IMR-90 (cell line): ENCODE results near the gene ZNF366. TPM values are rescaled to one million over a fixed set of nuclear protein-coding genes. Genes with fewer than 3 reads are reported as not detected.

Experiments
- ATAC-seq: fragments of 200-7000 bp; cut with Tn5 transposase; 2 replicates; pipeline ENCODE4 v1.9.1; 2020; ENCODE audit warnings: low read depth, mild to moderate bottlenecking, moderate library complexity
- BruUV-seq: library from RNA; stranded (reverse); fragments of 400-500 nt; replicated peaks from 2 replicates; lab custom pipeline; 2021; lab: Mats Ljungman, UMichigan
- CTCF ChIA-PET: fragments of 300-600 bp; formaldehyde crosslinking; extraction: SDS; loops from one replicate; lab custom pipeline; 2021; ENCODE audit warnings: antibody characterized with exemption; lab: Yijun Ruan, JAX
- POLR2A ChIA-PET: fragments of 300-600 bp; sonication (Branson Sonifier 250); formaldehyde crosslinking; loops from one replicate; lab custom pipeline; 2022; ENCODE audit warnings: antibody characterized with exemption; ENCODE audit not compliant: unreplicated experiment; lab: Charles Lee
- DNase-seq: peaks from one replicate; pipeline ENCODE4 v3.0.0; 2013
- H2AFZ ChIP-seq: replicated peaks from 2 replicates; pipeline ENCODE3; 2013; ENCODE audit warnings: low read length, mild to moderate bottlenecking; ENCODE audit not compliant: poor library complexity
- H2AK5ac ChIP-seq: 2 replicates; pipeline ENCODE4 v1.6.1; 2013; ENCODE audit warnings: low read depth, low read length, inconsistent platforms
- H2AK9ac ChIP-seq: replicated peaks from 2 replicates; pipeline ENCODE3; 2013; ENCODE audit warnings: mild to moderate bottlenecking, low read depth, low read length, moderate library complexity; ENCODE audit not compliant: poor library complexity
- H2BK120ac ChIP-seq: 2 replicates; pipeline ENCODE4 v1.6.1; 2013; ENCODE audit warnings: low read depth, low read length, inconsistent platforms
- H2BK15ac ChIP-seq: 3 replicates; pipeline ENCODE4 v1.6.1; 2013; ENCODE audit warnings: low read depth, low read length, inconsistent platforms
- H2BK20ac ChIP-seq: 2 replicates; pipeline ENCODE4 v1.6.1; 2013; ENCODE audit warnings: low read depth, mild to moderate bottlenecking, inconsistent platforms, low read length, moderate library complexity
- H2BK5ac ChIP-seq: 2 replicates; pipeline ENCODE4 v1.6.1; 2013; ENCODE audit warnings: mild to moderate bottlenecking, low read depth, low read length, inconsistent platforms; ENCODE audit not compliant: poor library complexity, severe bottlenecking
- H3K14ac ChIP-seq: replicated peaks from 2 replicates; pipeline ENCODE4 v1.6.1; 2013; ENCODE audit warnings: low read depth, low read length, inconsistent platforms
- H3K18ac ChIP-seq: 2 replicates; pipeline ENCODE4 v1.6.1; 2013; ENCODE audit warnings: low read depth, low read length, control low read depth
- H3K23ac ChIP-seq: 2 replicates; pipeline ENCODE4 v1.6.1; 2013; ENCODE audit warnings: low read depth, low read length, inconsistent platforms
- H3K27ac ChIP-seq: 2 replicates; pipeline ENCODE4 v1.5.1; 2013; ENCODE audit warnings: mild to moderate bottlenecking, control low read depth, low read length; ENCODE audit not compliant: insufficient read depth
- H3K27me3 ChIP-seq: 2 replicates; pipeline ENCODE4 v1.6.1; 2013; ENCODE audit warnings: low read length; ENCODE audit not compliant: control insufficient read depth, insufficient read depth
- H3K36me3 ChIP-seq: 2 replicates; pipeline ENCODE4 v1.6.1; 2013; ENCODE audit warnings: low read length, mixed read lengths; ENCODE audit not compliant: control insufficient read depth, insufficient read depth
- H3K4ac ChIP-seq: 2 replicates; pipeline ENCODE4 v1.6.1; 2013; ENCODE audit warnings: low read depth, low read length, inconsistent platforms
- H3K4me1 ChIP-seq: 2 replicates; pipeline ENCODE4 v1.6.1; 2013; ENCODE audit warnings: low read length, mixed read lengths; ENCODE audit not compliant: control insufficient read depth, insufficient read depth
- H3K4me2 ChIP-seq: 2 replicates; pipeline ENCODE4 v1.6.1; 2013; ENCODE audit warnings: low read depth, mild to moderate bottlenecking, control low read depth, low read length, moderate library complexity
- H3K4me3 ChIP-seq: 2 replicates; pipeline ENCODE4 v1.5.1; 2013; ENCODE audit warnings: low read depth, mild to moderate bottlenecking, control low read depth, low read length, moderate library complexity; ENCODE audit not compliant: insufficient read depth
- H3K56ac ChIP-seq: 2 replicates; pipeline ENCODE4 v1.6.1; 2013; ENCODE audit warnings: low read length, inconsistent platforms; ENCODE audit not compliant: insufficient read depth; ENCODE audit errors: extremely low read depth
- H3K79me1 ChIP-seq, 2 experiments: 2 replicates each; pipeline ENCODE4 v1.6.1; 2013; ENCODE audit warnings: low read length in 2 of 2, inconsistent platforms in 1 of 2, low read depth in 1 of 2
- H3K9ac ChIP-seq: 2 replicates; pipeline ENCODE4 v1.6.1; 2013; ENCODE audit warnings: low read depth, low read length, control low read depth
- H3K9me1 ChIP-seq: 2 replicates; pipeline ENCODE4 v1.6.1; 2013; ENCODE audit warnings: low read length, inconsistent platforms; ENCODE audit not compliant: insufficient read depth
- H3K9me3 ChIP-seq: 2 replicates; pipeline ENCODE4 v1.6.1; 2013; ENCODE audit warnings: low read length; ENCODE audit not compliant: control insufficient read depth, insufficient read depth
- H4K20me1 ChIP-seq: 2 replicates; pipeline ENCODE4 v1.6.1; 2013; ENCODE audit warnings: low read length, inconsistent platforms; ENCODE audit not compliant: insufficient read depth
- H4K5ac ChIP-seq: 2 replicates; pipeline ENCODE4 v1.6.1; 2013; ENCODE audit warnings: mild to moderate bottlenecking, low read depth, low read length, control low read depth
- H4K8ac ChIP-seq, 2 experiments: 2 replicates each; pipeline ENCODE4 v1.6.1; 2013; ENCODE audit warnings: low read depth in 2 of 2, low read length in 2 of 2, control low read depth in 1 of 2, inconsistent platforms in 1 of 2
- H4K91ac ChIP-seq: 2 replicates; pipeline ENCODE4 v1.6.1; 2013; ENCODE audit warnings: low read depth, low read length, inconsistent platforms; ENCODE audit not compliant: insufficient read depth
- POLR2A ChIP-seq: IDR thresholded peaks from 2 replicates; pipeline ENCODE4 v1.6.1; 2012; ENCODE audit warnings: mild to moderate bottlenecking, low read depth, low read length
- RCOR1 ChIP-seq: IDR thresholded peaks from 2 replicates; pipeline ENCODE4 v1.6.1; 2012; ENCODE audit warnings: mild to moderate bottlenecking, low read length, improper control_type of control experiment; ENCODE audit not compliant: insufficient replicate concordance
- WGBS, 2 experiments: methylation state at CpG; one replicate each; pipeline versions ENCODE4 v1.1.5 to v1.1.7; 2013; ENCODE audit warnings: missing lambda C conversion rate in 2 of 2; ENCODE audit not compliant: insufficient read length in 1 of 2; ENCODE audit errors: extremely low coverage in 2 of 2; 5-methylcytosine and 5-hydroxymethylcytosine counted together
- dilution Hi-C: fragments of 300-500 bp; cut with HindIII; formaldehyde crosslinking; loops from one replicate; pipeline ENCODE4 v1.14.3; 2018; ENCODE audit warnings: low sequenced_read_pairs; ENCODE audit not compliant: unreplicated experiment
- in situ Hi-C: fragments of 300-500 bp; cut with MboI; formaldehyde crosslinking; loops from 3 replicates; pipeline ENCODE4 v1.14.3; 2019; ENCODE audit warnings: low sequenced_read_pairs, inconsistent platforms, mixed read lengths
- intact Hi-C: fragments of 100-400 bp; cut with micrococcal nuclease; formaldehyde crosslinking; loops from 2 replicates; pipeline ENCODE4 v1.10.0; 2022
- polyA plus RNA-seq, 3 experiments: library from polyadenylated mRNA; depleted of rRNA; stranded (reverse); fragments of >200 nt; gene quantifications; 2 replicates each; pipeline ENCODE4 v1.2.3, GENCODE V29; 2012; ENCODE audit warnings: low replicate concordance in 1 of 3
- total RNA-seq: library from RNA; depleted of rRNA; stranded (reverse); fragments of >200 nt; gene quantifications from 2 replicates; pipeline ENCODE4 v1.2.3, GENCODE V29; 2012

The ZNF366 gene
- total and polyA plus RNA-seq, 2 of the 4 experiments (the other 2 are of a cell fraction): not detected

DNA sequence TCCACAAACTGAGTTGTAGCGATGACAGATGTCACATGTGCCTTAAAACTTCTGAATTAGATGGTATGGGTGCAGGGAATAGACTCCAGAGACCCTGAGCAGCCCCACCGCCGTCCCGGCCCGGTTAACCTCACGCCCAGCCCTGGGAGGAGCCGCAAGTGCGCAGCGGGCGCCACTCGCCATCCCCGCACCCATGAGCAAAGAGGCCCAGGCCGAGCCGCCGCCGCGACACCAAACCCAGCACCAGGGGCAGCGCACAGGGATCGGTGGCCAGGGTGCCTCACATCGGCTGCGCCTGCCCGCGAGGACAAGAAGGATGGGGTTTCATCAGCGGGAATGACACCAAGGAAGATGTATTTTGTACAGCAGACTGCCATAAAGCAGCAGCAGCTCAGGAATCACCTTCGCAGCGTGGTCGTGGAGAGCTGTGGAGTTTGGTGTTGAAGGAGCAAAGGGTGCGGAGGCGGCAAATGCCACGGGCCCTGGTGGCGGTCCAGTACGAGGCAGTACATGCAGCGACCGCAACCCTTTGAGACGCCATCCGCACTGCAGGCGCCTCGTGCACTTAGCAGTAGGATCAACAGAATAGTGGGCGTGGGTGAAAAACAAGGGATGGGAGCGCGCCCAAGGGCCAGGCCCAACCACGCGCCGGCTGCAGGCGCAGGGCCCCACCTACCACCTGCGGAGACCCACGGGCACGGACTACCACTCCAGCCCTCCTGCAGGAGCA is 89.7 kb downstream of the ZNF366 start:
- in situ Hi-C loops (no loop called here), dilution Hi-C loops (no loop called here), intact Hi-C loops (no loop called here)
- ATAC-seq (no peak), DNase-seq (no peak)
- Histone ChIP-seq H3K27me3 (no peaks in the 10 kb centered on the region), H3K9ac (no peak overlapping the region), H3K14ac (no peak overlapping the region), H2BK5ac (no peak overlapping the region), H4K91ac (no peak overlapping the region), H3K4me3 (no peak overlapping the region), H3K79me1 (no peaks in the 10 kb centered on the region), H3K27ac (no peak overlapping the region), H4K5ac (no peak overlapping the region), H2BK120ac (no peak overlapping the region), H2BK15ac (no peak overlapping the region), H3K4me1 (no peaks in the 10 kb centered on the region; the same call in 1 of the 2 replicates), H2AK5ac (no peak overlapping the region), H2BK20ac (no peak overlapping the region), H2AFZ (no peak overlapping the region), H3K4me2 (no peak overlapping the region), H3K4ac (no peak overlapping the region), H3K9me1 (no peaks in the 10 kb centered on the region), H3K23ac (no peak overlapping the region), H3K56ac (no peak overlapping the region), H4K8ac (no peak overlapping the region), H2AK9ac (no peak overlapping the region), H3K9me3 (no peaks in the 10 kb centered on the region), H3K18ac (no peak overlapping the region), H3K36me3 (no peaks in the 10 kb centered on the region), H4K20me1 (no peaks in the 10 kb centered on the region)
- ChIA-PET CTCF (interaction anchor here (0.6 kb wide), 1 partner anchor 103 kb away, joined by 3 read pairs; no protein-coding TSS in a partner anchor), POLR2A (no interaction called here)
- no peak for TF ChIP-seq RCOR1
- no peak for TF ChIP-seq POLR2A
- 90% methylated on average over 18 of the region's 48 CpGs; no CpG with 5 or more reads in 1 of the 2 experiments for WGBS, 2 experiments
- BruUV-seq: no TSS peak
